Gastrocnemius medialis (tissue), 4 donors: ENCODE measurements around the gene B4GAT1.

Source experiments
- POLR2A ChIP-seq, 2 donors: fragments of 450-650 bp; IDR thresholded peaks; one replicate each; pipeline ENCODE4 v1.6.1; 2017; ENCODE audit warnings: antibody characterized with exemption in 2 of 2, mild to moderate bottlenecking in 2 of 2, moderate library complexity in 2 of 2
- TF ChIP-seq, protein P1 (sequence below), 5 experiments: fragments of 450-650 bp in 3 of 5; fragments of 200-600 bp in 2 of 5; sonication (generic) in 2 of 5; IDR thresholded peaks in 4 of 5; conservative IDR thresholded peaks in 1 of 5; 1 replicate in 4 of 5; 2 replicates in 1 of 5; pipeline ENCODE4 v1.5.1; 2016 to 2019; ENCODE audit warnings: antibody characterized with exemption in 5 of 5, mild to moderate bottlenecking in 3 of 5, moderate library complexity in 3 of 5

DNA sequence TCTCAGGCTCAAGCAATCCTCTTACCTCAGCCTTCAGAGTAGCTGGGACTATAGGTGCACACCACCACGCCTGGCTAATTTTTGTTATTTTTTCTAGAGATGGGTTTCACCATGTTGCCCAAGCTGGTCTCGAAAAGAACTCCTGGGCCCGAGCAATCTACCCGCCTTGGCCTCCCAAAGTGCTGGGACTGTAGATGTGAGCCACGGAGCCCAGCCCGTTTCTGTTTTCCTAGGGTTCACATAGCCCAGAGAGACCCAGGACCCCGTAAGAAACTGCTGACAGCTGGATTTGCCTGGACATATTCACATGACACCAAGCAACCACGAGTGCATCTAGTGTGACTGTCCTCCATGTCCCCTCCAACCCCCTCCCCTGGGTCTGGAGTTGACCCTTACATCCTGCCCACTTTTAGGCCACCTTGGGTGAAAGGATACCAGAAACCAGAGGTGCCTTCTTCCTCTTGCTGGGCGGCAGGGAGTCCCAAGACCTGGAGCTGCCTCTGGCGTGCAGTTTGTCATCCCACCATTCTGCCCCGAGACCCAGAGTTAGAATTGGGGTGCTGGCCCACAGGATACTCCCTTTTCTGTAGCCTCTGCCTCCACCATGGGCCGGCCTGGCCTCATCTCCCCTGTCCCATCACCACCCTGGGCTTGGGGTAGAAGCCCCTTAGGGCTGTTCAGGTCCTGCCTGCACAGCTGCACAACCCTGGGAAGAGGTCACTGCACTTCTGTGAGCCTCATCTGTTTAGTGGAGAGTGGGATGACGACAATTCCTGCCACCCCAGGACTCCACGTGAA lies 7.5 kb downstream of the B4GAT1 start:
- TF ChIP-seq, protein P1, sequence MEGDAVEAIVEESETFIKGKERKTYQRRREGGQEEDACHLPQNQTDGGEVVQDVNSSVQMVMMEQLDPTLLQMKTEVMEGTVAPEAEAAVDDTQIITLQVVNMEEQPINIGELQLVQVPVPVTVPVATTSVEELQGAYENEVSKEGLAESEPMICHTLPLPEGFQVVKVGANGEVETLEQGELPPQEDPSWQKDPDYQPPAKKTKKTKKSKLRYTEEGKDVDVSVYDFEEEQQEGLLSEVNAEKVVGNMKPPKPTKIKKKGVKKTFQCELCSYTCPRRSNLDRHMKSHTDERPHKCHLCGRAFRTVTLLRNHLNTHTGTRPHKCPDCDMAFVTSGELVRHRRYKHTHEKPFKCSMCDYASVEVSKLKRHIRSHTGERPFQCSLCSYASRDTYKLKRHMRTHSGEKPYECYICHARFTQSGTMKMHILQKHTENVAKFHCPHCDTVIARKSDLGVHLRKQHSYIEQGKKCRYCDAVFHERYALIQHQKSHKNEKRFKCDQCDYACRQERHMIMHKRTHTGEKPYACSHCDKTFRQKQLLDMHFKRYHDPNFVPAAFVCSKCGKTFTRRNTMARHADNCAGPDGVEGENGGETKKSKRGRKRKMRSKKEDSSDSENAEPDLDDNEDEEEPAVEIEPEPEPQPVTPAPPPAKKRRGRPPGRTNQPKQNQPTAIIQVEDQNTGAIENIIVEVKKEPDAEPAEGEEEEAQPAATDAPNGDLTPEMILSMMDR (IDR thresholded peaks at IDR 0.05 in 4 of 5, conservative IDR thresholded peaks at IDR 0.05 in 1 of 5) = no peak
- no peak for TF ChIP-seq POLR2A (IDR thresholded peaks at IDR 0.05)
